ENCODE measurements around the gene SNX10. TPM values are rescaled to one million over a fixed set of nuclear protein-coding genes. Genes with fewer than 3 reads are reported as not detected.

SNX10 gene
- total RNA-seq, 3 donors from 2014 or later (not counting 1 experiment from before 2014, with no cell fraction given), result 17.2 to 26.8 (median 21.3) TPM

DNA sequence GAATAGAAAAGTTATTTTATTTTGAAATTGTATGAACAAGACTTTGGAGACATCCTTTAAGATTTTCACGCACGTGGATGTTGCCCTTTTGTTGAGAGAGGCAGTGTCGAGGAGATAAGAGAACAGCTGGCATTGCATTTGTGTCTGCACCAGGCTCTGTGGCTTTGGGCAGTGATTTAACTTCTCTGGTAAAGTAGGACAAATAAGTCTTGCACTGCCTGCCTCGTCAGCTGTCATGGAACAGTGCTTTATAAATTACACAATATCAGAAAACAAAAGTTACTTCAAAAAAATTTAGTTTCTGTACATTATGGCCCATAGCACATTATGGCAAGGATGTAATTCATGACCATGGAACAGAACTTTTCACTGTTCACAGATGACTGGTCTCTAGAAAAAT lies 20.1 kb downstream of the SNX10 start:
- H3K36me3 Mint-ChIP-seq, result no peaks in the 10 kb centered on the region
- no peak overlapping the region for H3K27ac ChIP-seq (ENCODE audit: low read length)
- 85% methylated on average over 4 of the region's 4 CpGs for WGBS (ENCODE audit: insufficient coverage)
- H3K36me3 ChIP-seq (ENCODE audit: control insufficient read depth, insufficient read depth, low read length), result peaks cover 2% of the 10 kb centered on the region
- H3K4me1 Mint-ChIP-seq, result peaks cover 15 to 37% of the 10 kb centered on the region in 2 donors
- TF ChIP-seq, protein P1, sequence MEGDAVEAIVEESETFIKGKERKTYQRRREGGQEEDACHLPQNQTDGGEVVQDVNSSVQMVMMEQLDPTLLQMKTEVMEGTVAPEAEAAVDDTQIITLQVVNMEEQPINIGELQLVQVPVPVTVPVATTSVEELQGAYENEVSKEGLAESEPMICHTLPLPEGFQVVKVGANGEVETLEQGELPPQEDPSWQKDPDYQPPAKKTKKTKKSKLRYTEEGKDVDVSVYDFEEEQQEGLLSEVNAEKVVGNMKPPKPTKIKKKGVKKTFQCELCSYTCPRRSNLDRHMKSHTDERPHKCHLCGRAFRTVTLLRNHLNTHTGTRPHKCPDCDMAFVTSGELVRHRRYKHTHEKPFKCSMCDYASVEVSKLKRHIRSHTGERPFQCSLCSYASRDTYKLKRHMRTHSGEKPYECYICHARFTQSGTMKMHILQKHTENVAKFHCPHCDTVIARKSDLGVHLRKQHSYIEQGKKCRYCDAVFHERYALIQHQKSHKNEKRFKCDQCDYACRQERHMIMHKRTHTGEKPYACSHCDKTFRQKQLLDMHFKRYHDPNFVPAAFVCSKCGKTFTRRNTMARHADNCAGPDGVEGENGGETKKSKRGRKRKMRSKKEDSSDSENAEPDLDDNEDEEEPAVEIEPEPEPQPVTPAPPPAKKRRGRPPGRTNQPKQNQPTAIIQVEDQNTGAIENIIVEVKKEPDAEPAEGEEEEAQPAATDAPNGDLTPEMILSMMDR (IDR thresholded peaks at IDR 0.05), result no peak
- no peak overlapping the region for H3K27ac Mint-ChIP-seq
- ATAC-seq (no peak), DNase-seq (no peak)
- no peaks in the 10 kb centered on the region for H3K27me3 Mint-ChIP-seq (ENCODE audit: low read depth in 2 of 2)
- no peak overlapping the region for H3K4me3 ChIP-seq (ENCODE audit: low read length)
- no peaks in the 10 kb centered on the region for H3K9me3 ChIP-seq (ENCODE audit: control insufficient read depth, insufficient read depth, low read length)
- intact Hi-C loops (cut with micrococcal nuclease), result no loop called here
- peaks cover 11% of the 10 kb centered on the region for H3K4me1 ChIP-seq (ENCODE audit: control insufficient read depth, insufficient read depth, low read length)
- no peaks in the 10 kb centered on the region for H3K9me3 Mint-ChIP-seq
- no peak overlapping the region for H3K4me3 Mint-ChIP-seq
- no peaks in the 10 kb centered on the region for H3K27me3 ChIP-seq (ENCODE audit: control insufficient read depth, insufficient read depth, low read length)

DNA sequence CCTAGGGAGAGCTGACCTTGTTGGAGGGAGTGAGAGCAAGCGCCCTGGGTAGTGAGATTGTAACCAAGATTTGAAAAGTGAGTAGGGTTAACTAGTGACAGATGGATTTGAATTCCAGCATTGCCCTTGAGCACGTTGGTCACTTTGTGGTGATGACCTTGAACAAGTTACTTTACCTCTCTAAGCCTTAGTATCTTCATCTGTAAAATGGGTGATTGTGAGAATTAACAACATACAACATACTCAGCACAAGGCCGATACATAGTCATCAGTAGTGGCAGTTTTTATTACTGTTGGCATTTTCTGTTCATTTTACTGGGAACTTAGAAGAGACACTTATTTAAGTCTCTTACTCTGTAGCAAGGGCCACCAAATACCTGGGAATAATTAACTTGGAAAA lies 25.5 kb downstream of the SNX10 start:
- no peaks in the 10 kb centered on the region for H3K9me3 Mint-ChIP-seq
- H3K27me3 Mint-ChIP-seq (ENCODE audit: low read depth in 2 of 2), result no peaks in the 10 kb centered on the region
- 100% methylated on average over 1 of the region's 3 CpGs for WGBS (ENCODE audit: insufficient coverage)
- H3K4me3 Mint-ChIP-seq, result no peak overlapping the region
- H3K4me1 ChIP-seq (ENCODE audit: control insufficient read depth, insufficient read depth, low read length), result peaks cover 13% of the 10 kb centered on the region
- no peaks in the 10 kb centered on the region for H3K27me3 ChIP-seq (ENCODE audit: control insufficient read depth, insufficient read depth, low read length)
- no peak for ATAC-seq
- no peak for DNase-seq
- H3K27ac Mint-ChIP-seq, result peak overlapping the region; percentile 47 to 50
- intact Hi-C loops (cut with micrococcal nuclease), result no loop called here
- H3K27ac ChIP-seq (ENCODE audit: low read length), result no peak overlapping the region
- H3K36me3 Mint-ChIP-seq, result no peaks in the 10 kb centered on the region
- H3K36me3 ChIP-seq (ENCODE audit: control insufficient read depth, insufficient read depth, low read length), result peaks cover 2% of the 10 kb centered on the region
- H3K4me1 Mint-ChIP-seq, result peaks cover 31 to 43% of the 10 kb centered on the region in 2 donors
- H3K9me3 ChIP-seq (ENCODE audit: control insufficient read depth, insufficient read depth, low read length), result no peaks in the 10 kb centered on the region
- TF ChIP-seq, protein P1 (IDR thresholded peaks at IDR 0.05), result no peak
- H3K4me3 ChIP-seq (ENCODE audit: low read length), result no peak overlapping the region

DNA sequence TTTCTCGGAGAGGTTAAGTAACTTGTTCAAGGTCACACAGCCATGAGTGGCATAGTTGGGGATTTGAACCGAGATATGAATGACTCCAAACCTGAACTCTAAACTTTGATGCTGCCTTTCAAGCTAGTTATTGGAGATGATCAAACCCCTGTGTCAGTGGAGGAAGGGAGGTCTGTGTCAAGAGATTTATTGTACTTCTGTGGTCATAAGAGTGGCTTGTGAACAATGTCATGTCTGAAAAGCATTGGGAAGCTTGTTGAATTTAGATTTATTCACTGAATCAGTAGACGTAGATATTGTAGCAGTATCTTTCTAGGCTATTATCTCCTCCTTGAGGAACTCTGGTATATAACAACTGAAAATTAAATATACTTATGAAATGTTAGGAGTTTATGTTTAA lies 27.3 kb downstream of the SNX10 start:
- TF ChIP-seq, protein P1 (IDR thresholded peaks at IDR 0.05), result no peak
- H3K4me1 ChIP-seq (ENCODE audit: control insufficient read depth, insufficient read depth, low read length), result peaks cover 10% of the 10 kb centered on the region
- Mint-ChIP-seq H3K27me3 (ENCODE audit: low read depth in 2 of 2) (no peaks in the 10 kb centered on the region), H3K9me3 (no peaks in the 10 kb centered on the region), H3K4me3 (no peak overlapping the region), H3K4me1 (peaks cover 31 to 43% of the 10 kb centered on the region in 2 donors), H3K27ac (peak overlapping the region; percentile 36 to 71), H3K36me3 (no peaks in the 10 kb centered on the region)
- H3K4me3 ChIP-seq (ENCODE audit: low read length), result no peak overlapping the region
- ATAC-seq, result no peak
- no peak overlapping the region for H3K27ac ChIP-seq (ENCODE audit: low read length)
- no peak for DNase-seq
- peaks cover 2% of the 10 kb centered on the region for H3K36me3 ChIP-seq (ENCODE audit: control insufficient read depth, insufficient read depth, low read length)
- no peaks in the 10 kb centered on the region for H3K27me3 ChIP-seq (ENCODE audit: control insufficient read depth, insufficient read depth, low read length)
- intact Hi-C loops (cut with micrococcal nuclease), result no loop called here
- WGBS (ENCODE audit: insufficient coverage), result 98% methylated on average over 2 of the region's 3 CpGs
- no peaks in the 10 kb centered on the region for H3K9me3 ChIP-seq (ENCODE audit: control insufficient read depth, insufficient read depth, low read length)

DNA sequence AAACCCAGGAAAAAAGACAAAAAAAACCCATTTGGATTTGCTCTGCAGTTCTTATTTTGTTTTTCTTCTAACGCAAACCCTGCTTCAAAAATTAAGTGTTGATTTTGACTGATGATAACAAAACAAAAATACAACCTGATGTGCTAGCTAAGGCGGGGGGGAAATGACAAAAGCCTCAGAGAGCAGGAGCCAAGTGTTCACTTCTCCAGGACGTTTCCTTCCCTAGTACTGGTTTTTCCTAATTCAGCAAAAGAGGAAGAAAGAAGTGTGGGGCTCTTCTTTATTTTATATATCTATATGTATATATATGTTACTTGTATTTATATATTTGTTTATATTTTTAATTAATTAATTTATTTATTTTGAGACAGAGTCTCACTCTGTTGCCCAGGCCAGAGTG lies 28.0 kb downstream of the SNX10 start:
- Mint-ChIP-seq H3K27ac (peak overlapping the region; percentile 36 to 71), H3K36me3 (no peaks in the 10 kb centered on the region), H3K27me3 (ENCODE audit: low read depth in 2 of 2) (no peaks in the 10 kb centered on the region), H3K9me3 (no peaks in the 10 kb centered on the region), H3K4me1 (peaks cover 24 to 37% of the 10 kb centered on the region in 2 donors), H3K4me3 (no peak overlapping the region)
- ATAC-seq (no peak), DNase-seq (no peak)
- intact Hi-C loops (cut with micrococcal nuclease), result no loop called here
- Histone ChIP-seq H3K9me3 (ENCODE audit: control insufficient read depth, insufficient read depth, low read length) (no peaks in the 10 kb centered on the region), H3K36me3 (ENCODE audit: control insufficient read depth, insufficient read depth, low read length) (peaks cover 2% of the 10 kb centered on the region), H3K27ac (ENCODE audit: low read length) (no peak overlapping the region), H3K4me1 (ENCODE audit: control insufficient read depth, insufficient read depth, low read length) (peaks cover 4% of the 10 kb centered on the region), H3K27me3 (ENCODE audit: control insufficient read depth, insufficient read depth, low read length) (no peaks in the 10 kb centered on the region), H3K4me3 (ENCODE audit: low read length) (no peak overlapping the region)
- 72% methylated on average over 2 of the region's 3 CpGs for WGBS (ENCODE audit: insufficient coverage)
- TF ChIP-seq, protein P1 (IDR thresholded peaks at IDR 0.05), result no peak
